ENCODE results near the gene DUSP15.

DNA sequence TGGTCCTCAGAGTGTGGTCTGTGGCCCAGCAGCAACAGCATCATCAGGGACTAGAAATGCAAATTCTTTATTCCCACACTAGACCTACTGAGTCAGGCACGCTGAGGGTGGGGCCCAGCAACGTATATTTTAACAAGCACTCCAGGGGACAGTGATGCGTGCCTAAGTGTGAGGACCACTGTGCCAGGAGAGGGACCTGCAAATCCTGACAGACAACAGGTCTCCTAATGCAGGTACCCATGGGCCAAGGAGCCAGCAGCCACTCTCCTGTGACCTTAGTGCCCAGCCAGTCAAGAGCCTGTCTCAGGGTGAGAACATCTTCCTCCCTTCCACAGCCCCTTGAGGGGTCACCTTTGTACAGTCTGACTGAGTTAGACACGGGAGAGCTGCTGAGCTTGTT, 59.1 kb downstream of the DUSP15 start:
- TF ChIP-seq CTCF (IDR thresholded peaks at IDR 0.05; ENCODE audit: poor library complexity, severe bottlenecking) (no peak), RAD21 (conservative IDR thresholded peaks at IDR 0.05) (no peak), EZH2 (IDR thresholded peaks at IDR 0.05; ENCODE audit: borderline replicate concordance, insufficient read depth, low read length, poor library complexity, severe bottlenecking) (no peak), POLR2AphosphoS5 (IDR thresholded peaks at IDR 0.05) (no peak), EP300 (conservative IDR thresholded peaks at IDR 0.05; ENCODE audit: poor library complexity, severe bottlenecking) (no peak), MXI1 (conservative IDR thresholded peaks at IDR 0.05; ENCODE audit: poor library complexity, severe bottlenecking) (no peak), SMC3 (conservative IDR thresholded peaks at IDR 0.05; ENCODE audit: poor library complexity) (no peak), TAF1 (IDR thresholded peaks at IDR 0.05; ENCODE audit: low read depth) (no peak)
